Bronchial epithelial cell (primary cell): ENCODE results near the gene GPC1. TPM values are rescaled to one million over a fixed set of nuclear protein-coding genes. Genes with fewer than 3 reads are reported as not detected.

Source experiments
- DNase-seq: peaks from one replicate; pipeline ENCODE4 v3.0.0-alpha.2; 2010; ENCODE audit warnings: low read depth
- FAIRE-seq: peaks from 2 replicates; lab custom pipeline; 2011; peaks lifted over from hg19 to GRCh38; lab: Jason Lieb, UNC
- H3K27me3 ChIP-seq: 2 replicates; pipeline ENCODE4 v1.5.1; 2011; ENCODE audit warnings: low read length; ENCODE audit not compliant: control insufficient read depth, insufficient read depth
- H3K36me3 ChIP-seq: 2 replicates; pipeline ENCODE4 v1.5.1; 2011; ENCODE audit warnings: low read length; ENCODE audit not compliant: control insufficient read depth, insufficient read depth
- H3K4me3 ChIP-seq: 2 replicates; pipeline ENCODE4 v1.5.1; 2011; ENCODE audit warnings: mild to moderate bottlenecking, low read depth, low read length, control low read depth
- CTCF ChIP-seq: IDR thresholded peaks from 2 replicates; pipeline ENCODE4 v1.5.1; 2011; ENCODE audit warnings: mild to moderate bottlenecking, moderate library complexity, low read length, control low read depth, inconsistent platforms; ENCODE audit not compliant: insufficient read depth, severe bottlenecking
- total RNA-seq: library from RNA; depleted of rRNA; stranded (reverse); fragments of >200 nt; gene quantifications from 2 replicates; pipeline ENCODE4 v1.2.1, GENCODE V29; 2014

GPC1 gene
- total RNA-seq, 1 donor from 2014 or later = 65.8 TPM

GRCh38 chr2:240429341-240429871 is 6.1 kb upstream of the GPC1 start:
- Histone ChIP-seq H3K36me3 (no peaks in the 10 kb centered on the region), H3K27me3 (no peaks in the 10 kb centered on the region), H3K4me3 (no peak overlapping the region)
- no peak for FAIRE-seq
- DNase-seq = no peak
- no peak for TF ChIP-seq CTCF

- Histone ChIP-seq H3K36me3 (no peaks in the 10 kb centered on the region), H3K4me3 (no peak overlapping the region), H3K27me3 (no peaks in the 10 kb centered on the region)
- FAIRE-seq = no peak
- no peak for TF ChIP-seq CTCF
- no peak for DNase-seq
Observed at GRCh38 chr2:240429872-240430491, 5.5 kb upstream of the GPC1 start.

- Histone ChIP-seq H3K27me3 (no peaks in the 10 kb centered on the region), H3K4me3 (no peak overlapping the region), H3K36me3 (no peaks in the 10 kb centered on the region)
- TF ChIP-seq CTCF = no peak
- no peak for FAIRE-seq
- DNase-seq = no peak
Observed at GRCh38 chr2:240430595-240430994, 4.9 kb upstream of the GPC1 start.

- DNase-seq (no peak), FAIRE-seq (no peak)
- TF ChIP-seq CTCF = no peak
- Histone ChIP-seq H3K27me3 (no peaks in the 10 kb centered on the region), H3K36me3 (no peaks in the 10 kb centered on the region), H3K4me3 (no peak overlapping the region)
Observed at GRCh38 chr2:240431271-240431660, 4.2 kb upstream of the GPC1 start.

- no peaks in the 10 kb centered on the region for H3K27me3 ChIP-seq
- H3K36me3 ChIP-seq = no peaks in the 10 kb centered on the region
- no peak for TF ChIP-seq CTCF
- no peak overlapping the region for H3K4me3 ChIP-seq
- no peak for DNase-seq
- no peak for FAIRE-seq
Observed at GRCh38 chr2:240431661-240432424, 3.6 kb upstream of the GPC1 start.

GRCh38 chr2:240432430-240432819 is 3.0 kb upstream of the GPC1 start:
- DNase-seq (no peak), FAIRE-seq (no peak)
- no peak for TF ChIP-seq CTCF

More at GRCh38 chr2:240432430-240432819, 3.0 kb upstream of the GPC1 start:
- Histone ChIP-seq H3K4me3 (no peak overlapping the region), H3K36me3 (no peaks in the 10 kb centered on the region), H3K27me3 (no peaks in the 10 kb centered on the region)
